MM.1S (cell line): Measurements from ENCODE around the gene MED20.

Source experiments
- EZH2 ChIP-seq: fragments of 300-600 bp; sonication (generic); optimal IDR thresholded peaks from 2 replicates; pipeline ENCODE3; 2017; ENCODE audit warnings: low read depth, mild to moderate bottlenecking, antibody characterized with exemption, low read length, mixed read lengths
- EZH2phosphoT487 ChIP-seq: fragments of 300-600 bp; sonication (generic); IDR thresholded peaks from 2 replicates; pipeline ENCODE4 v1.6.1; 2018; ENCODE audit warnings: antibody characterized with exemption, low read length
- TF ChIP-seq, protein P1 (sequence below): fragments of 300-600 bp; sonication (generic); IDR thresholded peaks from 2 replicates; pipeline ENCODE4 v1.5.1; 2016; ENCODE audit warnings: antibody characterized with exemption, low read length, mixed read lengths

GRCh38 chr6:41947581-41948220, 26.8 kb upstream of the MED20 start:
- TF ChIP-seq, protein P1, sequence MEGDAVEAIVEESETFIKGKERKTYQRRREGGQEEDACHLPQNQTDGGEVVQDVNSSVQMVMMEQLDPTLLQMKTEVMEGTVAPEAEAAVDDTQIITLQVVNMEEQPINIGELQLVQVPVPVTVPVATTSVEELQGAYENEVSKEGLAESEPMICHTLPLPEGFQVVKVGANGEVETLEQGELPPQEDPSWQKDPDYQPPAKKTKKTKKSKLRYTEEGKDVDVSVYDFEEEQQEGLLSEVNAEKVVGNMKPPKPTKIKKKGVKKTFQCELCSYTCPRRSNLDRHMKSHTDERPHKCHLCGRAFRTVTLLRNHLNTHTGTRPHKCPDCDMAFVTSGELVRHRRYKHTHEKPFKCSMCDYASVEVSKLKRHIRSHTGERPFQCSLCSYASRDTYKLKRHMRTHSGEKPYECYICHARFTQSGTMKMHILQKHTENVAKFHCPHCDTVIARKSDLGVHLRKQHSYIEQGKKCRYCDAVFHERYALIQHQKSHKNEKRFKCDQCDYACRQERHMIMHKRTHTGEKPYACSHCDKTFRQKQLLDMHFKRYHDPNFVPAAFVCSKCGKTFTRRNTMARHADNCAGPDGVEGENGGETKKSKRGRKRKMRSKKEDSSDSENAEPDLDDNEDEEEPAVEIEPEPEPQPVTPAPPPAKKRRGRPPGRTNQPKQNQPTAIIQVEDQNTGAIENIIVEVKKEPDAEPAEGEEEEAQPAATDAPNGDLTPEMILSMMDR = no peak
- TF ChIP-seq EZH2 (no peak), EZH2phosphoT487 (no peak)
